Measurements from ENCODE around the gene AIF1L.

DNA sequence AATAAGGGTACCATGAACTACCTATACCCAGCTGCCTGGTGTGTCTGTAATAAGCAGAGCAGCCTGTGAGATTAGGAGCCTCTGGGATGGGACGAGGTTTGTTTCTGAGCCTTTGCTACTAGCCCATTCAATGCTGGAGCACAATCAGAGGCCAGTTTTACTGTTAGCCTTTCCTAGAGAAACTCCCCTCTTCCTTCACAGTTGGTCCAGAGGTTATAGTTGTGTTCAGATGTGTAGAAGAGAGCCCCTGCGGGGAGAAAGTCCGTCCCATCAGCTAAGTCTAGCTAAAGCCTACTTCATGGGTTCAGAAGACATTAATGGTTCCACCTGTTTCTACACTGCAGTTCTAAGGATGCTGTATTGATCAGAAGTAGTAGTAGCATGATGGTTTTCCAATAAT, 45.8 kb downstream of the AIF1L start:
- TF ChIP-seq, protein P1, sequence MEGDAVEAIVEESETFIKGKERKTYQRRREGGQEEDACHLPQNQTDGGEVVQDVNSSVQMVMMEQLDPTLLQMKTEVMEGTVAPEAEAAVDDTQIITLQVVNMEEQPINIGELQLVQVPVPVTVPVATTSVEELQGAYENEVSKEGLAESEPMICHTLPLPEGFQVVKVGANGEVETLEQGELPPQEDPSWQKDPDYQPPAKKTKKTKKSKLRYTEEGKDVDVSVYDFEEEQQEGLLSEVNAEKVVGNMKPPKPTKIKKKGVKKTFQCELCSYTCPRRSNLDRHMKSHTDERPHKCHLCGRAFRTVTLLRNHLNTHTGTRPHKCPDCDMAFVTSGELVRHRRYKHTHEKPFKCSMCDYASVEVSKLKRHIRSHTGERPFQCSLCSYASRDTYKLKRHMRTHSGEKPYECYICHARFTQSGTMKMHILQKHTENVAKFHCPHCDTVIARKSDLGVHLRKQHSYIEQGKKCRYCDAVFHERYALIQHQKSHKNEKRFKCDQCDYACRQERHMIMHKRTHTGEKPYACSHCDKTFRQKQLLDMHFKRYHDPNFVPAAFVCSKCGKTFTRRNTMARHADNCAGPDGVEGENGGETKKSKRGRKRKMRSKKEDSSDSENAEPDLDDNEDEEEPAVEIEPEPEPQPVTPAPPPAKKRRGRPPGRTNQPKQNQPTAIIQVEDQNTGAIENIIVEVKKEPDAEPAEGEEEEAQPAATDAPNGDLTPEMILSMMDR (IDR thresholded peaks at IDR 0.05; ENCODE audit: low read length) = no peak
- no peak for TF ChIP-seq EZH2 (optimal IDR thresholded peaks at IDR 0.05; ENCODE audit: low read depth, low read length)
- no peak for TF ChIP-seq EZH2phosphoT487 (IDR thresholded peaks at IDR 0.05; ENCODE audit: low read length)

All from MM.1S (cell line).